Fibroblast of skin of abdomen (primary cell): ENCODE data around the gene MRPL40. TPM values are rescaled to one million over a fixed set of nuclear protein-coding genes. Genes with fewer than 3 reads are reported as not detected.
A peak's percentile ranks its signal among the peaks of the same experiment; 100 is the strongest.

Source experiments
- DNase-seq: peaks from one replicate; pipeline ENCODE4 v3.0.0-alpha.2; 2013
- polyA plus RNA-seq, 2 experiments: library from polyadenylated mRNA; unstranded; fragments of 120-200 nt; gene quantifications; one replicate each; pipeline ENCODE4 v1.2.1, GENCODE V29; 2013; ENCODE audit not compliant: insufficient read length in 2 of 2

Gene MRPL40
- 42.8 TPM for polyA plus RNA-seq (2013, experiment 1 of 2; ENCODE audit: insufficient read length)
- 40.5 TPM for polyA plus RNA-seq (2013, experiment 2 of 2; ENCODE audit: insufficient read length)

DNA sequence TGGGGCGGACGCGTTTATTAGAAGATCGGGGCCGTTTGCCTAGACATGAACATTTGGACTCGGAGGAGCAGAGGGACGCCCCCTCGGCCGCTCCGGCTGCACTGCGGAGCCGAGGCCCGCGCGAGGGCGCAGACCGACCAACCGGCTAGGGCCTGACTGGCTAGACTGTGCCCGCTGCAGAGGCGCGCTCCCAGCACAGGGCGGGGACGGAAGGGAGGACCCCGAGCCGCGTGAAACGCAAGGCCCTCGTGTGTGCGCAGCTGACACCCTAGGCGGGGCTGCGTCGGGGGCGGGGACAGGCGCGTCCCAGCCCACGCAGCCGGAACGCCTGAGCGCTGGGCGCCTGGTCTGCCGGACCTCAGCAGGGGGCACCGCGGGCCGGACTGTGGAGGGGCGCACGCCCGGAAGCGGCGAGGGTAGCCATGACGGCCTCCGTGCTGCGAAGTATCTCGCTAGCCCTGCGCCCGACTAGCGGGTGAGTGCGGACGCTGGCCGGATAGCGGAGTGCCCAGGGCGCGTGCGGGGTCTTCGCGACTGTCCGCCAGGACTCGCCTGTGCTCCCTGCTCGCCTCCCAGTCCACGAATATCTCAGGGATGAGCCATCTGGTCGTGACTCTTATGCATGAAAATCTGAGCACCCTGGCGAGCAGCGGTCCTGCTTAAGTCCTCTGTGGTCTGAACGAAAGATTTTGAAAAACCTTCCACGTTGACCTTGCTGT is at the start of gene MRPL40:
MRPL40 (plus strand) TSS at position 413 of the 719 bp plus-strand sequence; CDS start at position 423, 10 bp downstream.
- peak; percentile 94 for DNase-seq

DNA sequence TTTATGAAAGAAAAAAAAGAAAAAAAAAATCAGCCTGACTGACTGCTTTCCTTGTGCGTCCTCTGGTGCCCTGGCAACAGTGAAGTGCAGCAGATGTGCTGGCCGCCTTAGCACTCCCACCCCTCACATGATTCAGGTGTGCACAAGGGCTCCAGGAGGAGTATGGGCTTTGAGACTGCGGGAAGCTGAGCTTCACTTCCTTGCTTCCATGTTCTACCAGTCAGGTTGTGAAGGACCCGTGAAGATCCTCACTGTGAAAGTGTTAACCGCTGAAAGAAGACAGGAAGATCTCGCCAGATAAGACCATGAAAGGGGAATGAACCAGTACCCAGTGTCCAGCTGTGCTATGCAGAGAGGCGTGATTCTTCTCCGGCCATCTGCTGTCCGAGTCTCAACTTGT is 49.1 kb upstream of the MRPL40 start:
- DNase-seq, result no peak

DNA sequence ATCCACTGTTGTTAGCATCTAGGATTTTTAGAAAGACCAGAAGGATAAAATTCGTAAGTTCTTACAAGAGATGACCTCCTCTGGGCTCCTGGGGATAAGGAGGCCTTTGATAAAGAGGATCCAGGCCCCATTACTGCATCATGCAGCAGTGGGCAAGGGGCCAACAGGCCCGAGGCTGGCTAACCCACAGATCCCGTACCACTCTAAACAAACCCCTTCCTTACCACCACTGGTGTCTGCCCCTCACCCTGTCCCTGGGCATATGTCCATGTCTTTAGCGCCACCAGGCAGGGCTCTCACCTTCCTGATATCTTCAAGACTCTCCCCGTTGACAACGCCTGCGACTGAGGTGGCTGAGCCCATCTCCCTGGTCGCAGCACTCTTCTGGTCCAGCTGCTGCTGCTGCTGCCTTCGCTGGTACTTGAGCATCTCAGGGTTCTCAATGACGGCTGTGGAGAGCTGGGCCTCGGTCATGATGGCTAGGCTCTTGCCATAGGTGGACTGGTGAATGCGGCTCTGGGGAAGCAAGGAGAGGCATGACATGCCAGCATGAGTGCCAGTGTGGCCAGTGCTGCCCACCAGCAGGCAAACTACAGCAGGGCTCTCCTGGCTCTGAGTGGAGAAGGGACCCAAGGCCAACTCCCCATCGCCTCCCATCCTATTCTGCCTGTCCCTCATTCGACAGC is 47.0 kb upstream of the MRPL40 start:
- no peak for DNase-seq

DNA sequence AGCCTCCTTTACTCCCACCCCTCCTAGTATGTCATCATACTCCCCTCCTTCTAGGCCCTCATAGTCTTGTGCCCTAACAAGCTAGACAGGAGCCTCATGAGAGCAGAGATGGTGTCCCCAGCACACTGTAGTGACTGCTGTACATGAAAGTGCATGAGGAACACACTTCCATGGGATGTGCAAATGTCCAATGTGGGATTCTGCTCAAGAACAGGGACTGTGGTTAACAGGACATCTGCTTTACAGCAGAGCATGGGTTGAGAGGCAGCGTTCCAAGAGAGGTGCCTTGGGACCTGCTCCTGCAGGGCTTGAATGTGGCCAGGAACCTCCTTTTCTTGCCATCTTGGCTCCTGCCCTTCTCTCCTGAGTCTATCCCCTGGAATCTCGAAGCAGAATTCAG is 46.1 kb upstream of the MRPL40 start:
- DNase-seq, result no peak

DNA sequence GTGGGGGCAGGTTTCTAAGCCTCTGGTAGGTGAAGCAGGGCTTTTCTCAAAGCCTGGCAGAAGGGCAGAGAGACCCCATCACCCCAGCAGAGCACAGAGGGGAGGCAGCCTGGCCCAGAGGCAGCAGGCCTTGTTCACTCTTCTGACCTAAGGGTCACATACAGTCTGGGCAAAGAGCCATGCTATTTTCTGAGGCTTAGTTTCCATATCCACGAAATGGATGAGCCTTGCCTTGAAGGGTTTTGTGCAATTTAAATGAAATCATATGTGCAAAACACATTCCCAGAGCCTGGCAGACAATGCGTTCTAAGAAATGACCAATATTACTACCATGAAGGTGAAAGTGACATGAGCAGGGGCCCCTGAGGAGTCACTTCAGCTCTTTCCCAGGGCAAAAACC is 45.3 kb upstream of the MRPL40 start:
- no peak for DNase-seq

DNA sequence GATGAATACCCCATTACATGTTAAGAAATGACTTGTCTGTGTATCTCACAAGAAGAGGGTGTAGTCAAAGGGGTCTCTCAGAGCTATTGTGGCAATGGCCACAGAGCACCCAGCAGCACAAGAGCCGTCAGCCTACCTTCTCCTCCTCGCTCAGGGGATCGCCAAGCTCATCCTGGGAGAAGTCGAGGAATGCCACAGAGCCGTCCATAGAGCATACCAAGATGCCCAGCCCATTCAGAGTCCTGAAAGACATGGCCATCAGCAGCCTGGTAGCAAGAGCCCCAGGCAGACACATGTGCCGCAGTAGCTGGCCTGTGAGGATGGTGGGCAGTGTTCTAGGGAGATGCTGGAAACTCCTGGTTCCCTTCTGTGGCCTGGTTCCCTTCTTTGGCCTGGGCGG is 44.8 kb upstream of the MRPL40 start:
- no peak for DNase-seq

DNA sequence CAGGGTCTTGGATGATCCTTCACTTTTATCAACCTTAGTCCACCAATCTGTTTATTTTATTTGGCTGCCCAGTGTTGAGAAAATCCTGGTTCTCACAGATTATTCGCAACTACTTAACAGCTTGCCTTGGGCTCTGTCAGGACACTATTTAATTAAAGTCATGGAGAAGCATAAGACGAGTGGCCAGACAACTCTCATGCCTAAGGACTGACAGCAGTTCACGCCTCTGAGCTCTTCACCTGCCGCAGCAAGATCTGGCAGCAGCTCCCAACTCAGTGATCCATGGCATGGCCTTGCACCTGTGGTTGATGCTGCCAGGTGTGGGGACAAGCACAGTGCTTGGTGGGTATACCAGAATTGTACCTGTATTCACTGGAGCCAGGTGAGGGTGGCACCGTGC is 38.6 kb upstream of the MRPL40 start:
- DNase-seq, result no peak

DNA sequence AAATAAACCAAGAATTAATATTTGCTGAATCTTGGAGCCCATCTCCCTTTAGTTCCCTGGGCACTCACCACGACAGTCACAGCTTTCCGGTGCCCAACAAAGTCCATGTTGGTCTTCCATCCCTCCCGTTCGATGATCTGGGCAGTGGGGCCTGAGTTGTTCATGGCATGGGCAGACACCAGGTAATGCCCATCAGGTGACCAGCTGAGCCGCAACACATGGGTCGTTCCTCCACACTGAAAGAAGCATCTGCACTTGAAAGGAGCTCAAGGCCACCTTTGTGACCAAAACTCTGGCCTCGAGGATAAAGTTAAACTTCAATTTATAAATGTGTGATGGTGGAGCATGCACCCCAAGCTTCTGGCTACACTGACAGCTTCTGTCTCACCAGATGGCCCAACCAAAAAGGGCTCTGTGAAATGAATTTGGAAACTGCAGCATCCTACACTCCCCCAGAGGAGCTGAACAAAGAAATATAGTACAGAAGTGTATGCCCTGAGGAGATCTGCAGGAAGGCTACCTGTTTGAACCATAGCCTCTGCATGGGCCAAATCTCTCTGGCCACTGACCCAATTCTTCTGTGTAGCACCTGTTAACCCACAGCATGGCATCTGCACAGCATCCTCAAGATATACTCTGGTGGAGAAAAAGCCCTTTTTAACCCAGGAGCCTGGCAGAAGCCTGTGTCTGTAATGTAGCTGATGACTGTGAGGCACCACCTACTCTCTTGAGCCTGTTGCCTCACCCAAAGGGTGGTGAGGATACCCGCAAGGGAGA is 37.9 kb upstream of the MRPL40 start:
- DNase-seq, result no peak

DNA sequence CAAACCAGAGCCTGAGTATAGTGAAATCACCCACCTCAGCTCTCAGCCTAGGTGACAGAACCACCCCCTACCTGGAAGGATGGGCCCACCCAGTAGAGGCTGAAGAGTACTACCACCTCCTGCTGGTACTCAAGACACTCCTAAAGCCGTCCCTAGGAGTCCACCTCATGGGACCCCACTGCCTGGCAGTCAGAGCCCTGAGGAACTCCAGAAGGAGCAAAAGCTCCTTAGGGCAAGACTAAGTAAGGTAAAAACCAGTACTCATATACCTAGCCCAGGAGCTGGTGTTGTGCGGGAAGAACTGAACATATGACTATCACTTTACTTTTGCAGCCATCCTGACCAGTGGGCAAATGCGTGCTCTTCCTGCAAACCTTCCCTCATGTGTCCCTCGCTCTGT is 37.1 kb upstream of the MRPL40 start:
- DNase-seq, result no peak

DNA sequence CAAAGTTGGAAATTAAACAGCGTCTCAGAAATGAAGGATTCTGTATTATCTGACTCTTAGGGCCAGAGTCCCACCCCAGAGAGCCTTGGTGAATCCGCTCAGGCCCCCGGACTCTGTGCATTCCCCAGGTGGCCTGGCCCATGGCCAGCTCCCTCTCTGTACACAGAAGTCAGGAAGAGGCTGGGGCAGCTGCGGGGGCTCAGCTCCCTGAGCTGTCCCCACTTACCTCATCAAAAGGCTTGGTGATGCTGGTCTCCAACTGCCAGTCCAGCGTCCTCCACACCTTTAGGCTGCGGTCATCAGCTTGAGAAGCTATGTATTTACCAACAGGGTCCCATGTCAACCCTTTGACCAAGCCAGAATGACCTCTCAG is 35.8 kb upstream of the MRPL40 start:
- DNase-seq, result no peak

DNA sequence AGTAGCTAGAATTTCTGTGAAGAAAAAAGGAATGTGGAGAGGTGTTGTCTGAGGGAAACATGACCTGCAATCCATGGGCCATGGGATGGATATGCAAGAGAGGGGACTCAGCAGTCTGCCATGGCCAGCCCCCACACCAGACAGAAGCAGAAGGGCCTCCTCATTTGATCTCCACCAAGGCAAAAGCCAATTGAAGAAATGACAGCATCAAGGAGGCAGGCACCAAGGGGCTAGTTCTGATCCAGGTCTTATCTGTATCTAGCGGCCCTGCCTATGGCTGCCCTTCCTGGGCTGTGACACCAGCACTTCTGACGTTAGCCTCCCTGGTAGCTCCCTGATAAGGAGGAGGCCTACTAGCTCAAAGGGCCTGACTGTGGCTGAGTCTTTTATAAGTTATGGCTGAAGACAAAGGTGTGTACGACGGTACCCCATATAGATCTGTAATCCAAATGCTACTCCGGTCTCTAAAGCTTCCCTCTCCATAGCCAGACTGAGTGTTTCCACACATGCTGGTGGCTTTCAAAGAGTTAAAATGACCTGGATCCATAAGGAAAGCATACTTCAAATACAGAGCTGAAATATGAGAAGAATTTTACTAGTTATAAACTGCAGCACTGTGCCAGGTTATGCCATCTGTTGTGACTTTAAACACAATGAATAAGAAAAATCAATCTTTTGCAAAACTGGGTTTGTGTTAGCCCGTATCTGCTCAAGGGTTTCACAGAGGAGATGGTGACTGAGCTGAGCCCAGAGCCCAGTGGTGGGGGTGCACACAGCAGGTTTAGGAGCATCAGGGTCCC is 35.2 kb upstream of the MRPL40 start:
- DNase-seq, result no peak

DNA sequence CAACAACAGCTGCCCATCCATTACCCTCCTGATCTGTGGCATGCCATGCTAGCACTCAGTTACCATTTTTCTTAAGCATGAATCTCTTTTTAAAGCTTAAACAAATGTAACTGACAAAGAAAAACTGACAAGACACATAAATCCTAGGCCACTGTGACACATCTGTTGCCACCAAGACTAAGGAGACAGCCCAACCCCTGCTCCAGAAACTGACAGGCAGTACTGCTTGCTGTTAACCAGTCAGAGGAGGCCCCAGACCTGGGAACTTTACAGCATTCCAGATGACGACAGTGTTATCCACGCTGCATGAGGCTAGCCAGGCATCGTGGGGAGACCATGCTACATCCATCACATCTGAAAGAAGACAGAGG is 34.6 kb upstream of the MRPL40 start:
- no peak for DNase-seq

DNA sequence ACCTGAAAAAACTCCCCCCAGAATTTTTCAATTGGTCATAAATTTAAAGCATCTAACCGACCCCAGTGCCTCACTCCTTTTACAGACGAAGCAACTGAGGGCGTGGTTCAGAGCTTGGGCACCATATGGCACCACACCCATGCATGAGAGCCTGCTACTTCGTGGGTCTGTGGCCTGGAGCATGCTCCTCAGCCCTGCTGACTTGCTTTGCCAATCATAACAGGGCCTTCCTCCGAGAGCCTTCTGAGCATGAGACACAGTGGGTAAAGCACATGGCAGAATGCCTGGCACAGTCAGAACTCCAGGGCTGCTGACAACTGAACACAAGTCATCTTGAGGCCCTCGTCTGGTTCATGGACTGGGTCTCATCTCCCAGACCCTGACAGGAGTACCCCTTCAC is 34.1 kb upstream of the MRPL40 start:
- no peak for DNase-seq

DNA sequence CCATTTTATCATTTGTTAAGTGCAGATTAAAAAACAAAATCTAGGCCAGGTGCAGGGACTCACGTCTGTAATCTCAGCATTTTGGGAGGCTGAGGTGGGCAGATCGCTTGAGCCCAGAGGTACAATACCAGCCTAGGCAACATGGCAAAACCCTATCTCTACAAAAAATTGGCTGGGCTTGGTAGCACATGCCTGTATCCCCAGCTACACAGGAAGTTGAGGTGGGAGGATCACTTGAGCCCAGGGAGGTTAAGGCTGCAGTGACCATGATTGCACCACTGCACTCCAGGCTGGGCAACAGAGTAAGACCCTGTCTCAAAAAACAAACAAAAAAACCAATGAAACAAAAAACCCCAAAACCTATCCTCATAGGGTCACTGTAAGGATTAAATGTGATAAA is 33.7 kb upstream of the MRPL40 start:
- DNase-seq, result no peak

DNA sequence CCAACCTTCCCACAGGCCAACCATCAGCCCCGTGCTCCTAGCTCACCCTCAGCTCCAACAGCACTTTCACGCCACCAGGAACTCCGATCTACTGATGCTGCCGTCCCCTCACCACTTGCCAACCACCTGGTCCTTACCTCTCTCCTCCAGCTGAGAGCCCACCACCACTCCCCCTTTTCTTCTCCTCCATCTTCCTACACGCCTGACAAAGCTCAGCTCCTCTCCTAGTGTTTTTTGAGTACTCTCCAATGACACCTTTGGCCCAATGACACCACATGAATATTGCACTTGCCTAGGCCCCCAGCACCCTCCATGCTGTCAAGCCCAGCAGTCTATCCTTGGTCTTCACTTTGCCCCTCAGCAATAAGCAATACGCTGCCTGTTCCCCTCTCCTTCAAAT is 31.5 kb upstream of the MRPL40 start:
- DNase-seq, result no peak

DNA sequence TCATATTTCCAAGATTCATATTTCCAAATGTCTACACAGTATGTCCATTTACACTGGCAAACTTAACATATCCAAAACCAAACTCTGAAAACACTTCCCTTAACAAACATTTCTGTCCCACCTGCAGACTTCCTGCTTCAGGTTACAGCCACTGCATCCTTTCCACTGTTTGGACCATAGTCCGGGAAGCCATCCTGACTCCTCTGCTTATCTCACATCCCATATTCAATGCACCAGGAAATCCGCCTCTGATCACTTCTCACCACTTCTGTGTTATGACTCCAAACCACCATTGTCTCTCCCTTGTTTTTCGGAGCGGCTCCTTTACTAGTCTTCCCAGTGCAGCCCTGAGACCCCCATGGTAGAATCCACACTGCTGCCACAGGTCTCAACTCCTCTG is 30.9 kb upstream of the MRPL40 start:
- DNase-seq, result no peak

DNA sequence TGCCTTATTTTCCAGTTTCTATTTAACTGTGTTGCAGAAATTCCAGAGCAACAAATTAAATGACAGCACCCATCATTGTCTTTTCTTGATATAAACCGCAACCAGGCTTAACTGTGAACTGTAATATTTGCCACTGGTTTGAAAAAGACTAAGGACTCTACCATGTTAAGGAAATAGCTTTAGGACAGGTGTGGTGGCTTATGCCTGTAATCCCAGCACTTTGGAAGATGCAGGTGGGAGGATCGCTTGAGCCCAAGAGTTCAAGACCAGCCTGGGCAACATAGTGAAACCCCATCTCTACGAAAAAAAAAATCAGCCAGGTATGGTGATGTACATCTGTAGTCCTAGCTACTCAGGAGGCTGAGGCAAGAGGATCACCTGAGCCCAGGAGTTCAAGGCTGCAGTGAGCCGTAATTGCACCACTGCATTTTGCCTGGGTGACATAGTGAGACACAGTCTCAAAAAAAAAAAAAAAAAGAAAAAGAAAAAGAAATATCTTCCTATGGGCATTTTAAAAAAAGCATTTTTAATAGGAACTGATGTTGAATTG is 29.6 kb upstream of the MRPL40 start:
- DNase-seq, result no peak

DNA sequence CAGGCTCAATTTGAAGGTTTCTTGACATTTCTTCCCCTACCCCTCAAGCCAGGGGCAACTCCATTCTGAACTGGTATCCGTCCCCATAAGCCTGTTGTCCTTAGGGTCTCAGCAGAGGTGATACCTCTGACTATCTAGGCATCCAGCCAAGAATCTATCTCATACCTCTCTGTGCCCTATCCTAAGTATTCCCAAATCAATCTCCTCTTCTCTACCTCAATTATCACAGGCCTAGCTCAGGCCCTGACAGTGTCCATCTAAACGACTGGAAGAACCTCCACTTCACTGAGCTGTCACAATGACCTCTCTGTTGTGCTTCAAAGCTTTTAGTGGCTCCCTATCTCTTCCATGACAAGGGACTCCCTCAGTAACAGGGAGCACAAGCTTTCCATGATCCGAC is 27.7 kb upstream of the MRPL40 start:
- DNase-seq, result no peak

DNA sequence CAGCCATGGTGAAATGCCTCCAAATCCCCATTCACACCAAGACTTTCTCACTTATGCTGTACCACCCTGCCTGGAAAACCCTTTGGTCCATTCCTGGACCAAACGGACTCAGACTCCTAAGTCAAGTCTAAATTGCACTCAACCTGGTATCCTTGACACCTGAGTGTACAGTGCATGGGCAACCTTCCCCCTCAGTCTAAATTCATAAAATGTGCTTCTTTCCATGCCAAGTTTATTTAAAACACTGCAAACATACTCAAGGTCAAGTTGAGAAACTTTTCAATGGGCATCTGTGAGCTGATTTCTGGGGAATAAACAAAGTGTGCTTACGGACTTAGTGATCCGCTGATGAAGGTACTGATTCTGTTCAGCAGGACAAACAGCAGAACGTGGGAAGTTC is 27.2 kb upstream of the MRPL40 start:
- no peak for DNase-seq

DNA sequence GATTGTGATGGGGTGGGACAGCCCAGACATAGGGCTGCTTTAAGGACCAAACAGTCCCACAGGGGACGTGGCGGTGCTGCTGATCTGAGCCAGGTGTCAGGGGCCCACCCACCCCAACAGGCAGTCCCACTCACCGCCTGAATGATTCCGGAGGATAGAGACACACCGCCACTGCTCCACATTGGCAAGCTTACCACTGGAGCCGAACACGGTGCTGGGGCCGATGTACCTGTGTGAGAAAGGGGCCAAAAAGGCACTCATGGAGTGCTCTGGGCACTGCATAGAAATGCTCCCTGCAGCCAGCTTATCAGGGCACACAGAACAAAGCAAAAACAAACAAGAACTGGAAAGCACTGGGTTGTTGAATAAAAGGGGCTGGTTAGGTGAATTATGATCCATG is 26.7 kb upstream of the MRPL40 start:
- DNase-seq, result no peak

DNA sequence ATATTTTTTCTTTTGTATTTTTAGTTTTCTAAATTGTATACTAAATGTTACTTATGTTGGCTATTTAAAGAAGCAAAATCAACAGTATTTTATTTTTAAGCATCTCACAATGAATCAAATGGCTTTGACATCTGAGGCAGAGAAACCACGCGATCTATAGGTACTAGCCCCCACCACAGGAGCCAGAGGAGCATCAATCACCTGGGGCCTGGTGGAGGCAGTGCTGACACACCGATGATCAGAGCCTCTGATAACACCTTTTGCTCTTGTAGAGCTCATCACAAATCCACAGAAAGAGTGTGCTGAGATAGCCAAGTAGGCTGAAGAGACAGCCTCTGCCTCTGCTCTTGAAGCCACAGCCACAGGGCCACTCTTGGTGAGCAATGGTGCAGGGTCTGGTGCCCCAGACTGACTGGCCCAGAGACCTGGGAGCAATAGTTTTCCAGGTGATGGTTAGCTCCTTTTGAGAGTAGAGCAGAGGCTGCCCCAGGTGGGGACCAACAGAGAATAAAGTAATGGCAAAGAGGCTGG is 26.0 kb upstream of the MRPL40 start:
- DNase-seq, result no peak

DNA sequence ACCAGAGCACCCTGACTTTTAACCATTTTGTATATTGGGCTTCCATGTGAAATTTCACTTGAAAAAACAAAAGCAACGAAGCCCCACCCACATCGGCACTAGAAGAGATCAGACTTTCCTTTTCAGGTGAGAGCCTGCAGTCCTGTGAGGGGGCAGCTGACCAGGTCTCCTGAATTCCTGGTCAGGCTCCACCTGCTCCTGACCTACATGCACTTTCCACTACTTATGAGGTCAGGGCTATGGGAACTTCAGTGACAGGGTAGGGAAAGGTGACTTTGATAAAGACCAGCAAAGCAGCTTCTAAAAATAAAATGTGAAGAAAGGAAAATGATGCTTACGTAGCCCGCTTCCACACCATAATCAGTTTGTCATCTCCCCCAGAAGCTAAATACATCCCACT is 25.5 kb upstream of the MRPL40 start:
- no peak for DNase-seq
